K562 (cell line): ENCODE data around the gene DTX4. TPM values are rescaled to one million over a fixed set of nuclear protein-coding genes. Genes with fewer than 3 reads are reported as not detected.
A peak's percentile ranks its signal among the peaks of the same experiment; 100 is the strongest.

ENCODE experiments used
- ATAC-seq: fragments of 200-7000 bp; cut with Tn5 transposase; 3 replicates; pipeline ENCODE4 v1.9.1; 2020; ENCODE audit warnings: moderate library complexity
- BruUV-seq: library from RNA; stranded (reverse); fragments of 400-500 nt; replicated peaks from 2 replicates; lab custom pipeline; 2021; lab: Mats Ljungman, UMichigan
- CTCF ChIA-PET: fragments of 300-600 bp; formaldehyde crosslinking; extraction: SDS; loops from one replicate; lab custom pipeline; 2021; ENCODE audit warnings: low intra/inter-chr PET ratio; lab: Yijun Ruan, JAX
- POLR2A ChIA-PET: fragments of 300-600, 350-650 bp; sonication (Branson Sonifier 250); formaldehyde crosslinking; extraction: SDS; loops from one replicate; lab custom pipeline; 2021; ENCODE audit warnings: antibody characterized with exemption, inconsistent platforms; lab: Yijun Ruan, JAX
- DNase-seq, 4 experiments: peaks; one replicate each; pipeline versions ENCODE4 v3.0.0 to v3.0.0-alpha.2; 2011 to 2018; ENCODE audit warnings: low spot score in 3 of 4, mixed read lengths in 3 of 4; ENCODE audit errors: extremely low read depth in 1 of 4
- FAIRE-seq: peaks from 2 replicates; lab custom pipeline; 2011; peaks lifted over from hg19 to GRCh38; lab: Jason Lieb, UNC
- H2AFZ ChIP-seq: 2 replicates; pipeline ENCODE4 v1.6.0; 2011; ENCODE audit warnings: low read depth, low read length, control low read depth, inconsistent platforms
- H3K27ac ChIP-seq: fragments of 200-600 bp; 3 replicates; pipeline ENCODE4 v1.8.0; 2011; ENCODE audit warnings: low read depth, mild to moderate bottlenecking, control low read depth, inconsistent platforms, low read length, moderate library complexity, mixed read lengths; ENCODE audit errors: extremely low read depth
- H3K27me3 ChIP-seq, 2 experiments: fragments of 300-600 bp in 1 of 2; 2 replicates in 1 of 2; 3 replicates in 1 of 2; pipeline versions ENCODE4 v1.6.0 to v1.8.0; 2011; ENCODE audit warnings: inconsistent platforms in 2 of 2, low read length in 2 of 2, mild to moderate bottlenecking in 1 of 2, mixed read lengths in 1 of 2, moderate library complexity in 1 of 2; ENCODE audit not compliant: control insufficient read depth in 2 of 2, insufficient read depth in 2 of 2
- H3K36me3 ChIP-seq: fragments of 300-600 bp; 3 replicates; pipeline ENCODE4 v1.8.0; 2011; ENCODE audit warnings: mild to moderate bottlenecking, low read length, inconsistent platforms; ENCODE audit not compliant: control insufficient read depth, insufficient read depth
- H3K4me1 ChIP-seq, 2 experiments: fragments of 200-600 bp in 1 of 2; replicated peaks in 1 of 2; 2 replicates in 1 of 2; 3 replicates in 1 of 2; pipeline versions ENCODE4 v1.5.1 to v1.8.0; 2011; ENCODE audit warnings: inconsistent platforms in 2 of 2, low read length in 2 of 2, mild to moderate bottlenecking in 1 of 2, mixed read lengths in 1 of 2, moderate library complexity in 1 of 2; ENCODE audit not compliant: control insufficient read depth in 2 of 2, insufficient read depth in 2 of 2
- H3K4me2 ChIP-seq: 2 replicates; pipeline ENCODE4 v1.6.1; 2011; ENCODE audit warnings: low read length, control low read depth, inconsistent platforms, mixed read lengths; ENCODE audit not compliant: insufficient read depth
- H3K4me3 ChIP-seq: fragments of 200-600 bp; sonication (generic), shearing (Covaris generic); 2 replicates; pipeline ENCODE4 v1.5.1; 2016; ENCODE audit warnings: control low read depth, inconsistent platforms
- H3K79me2 ChIP-seq: fragments of 200-600 bp; 3 replicates; pipeline ENCODE4 v1.8.0; 2011; ENCODE audit warnings: low read length, inconsistent platforms; ENCODE audit not compliant: control insufficient read depth, insufficient read depth
- H3K9ac ChIP-seq, 2 experiments: 2 replicates each; pipeline versions ENCODE4 v1.6.0 to v1.6.1; 2011; ENCODE audit warnings: low read depth in 2 of 2, low read length in 2 of 2, control low read depth in 1 of 2, inconsistent platforms in 1 of 2, mild to moderate bottlenecking in 1 of 2, mixed read lengths in 1 of 2; ENCODE audit not compliant: insufficient read depth in 1 of 2
- H3K9me1 ChIP-seq: one replicate; pipeline ENCODE4 v1.6.0; 2011; ENCODE audit warnings: inconsistent platforms, mild to moderate bottlenecking, low read length, moderate library complexity; ENCODE audit not compliant: control insufficient read depth, insufficient read depth
- H3K9me3 ChIP-seq: replicated peaks from 2 replicates; pipeline ENCODE4 v1.5.1; 2011; ENCODE audit warnings: low read depth, low read length, inconsistent platforms; ENCODE audit not compliant: control insufficient read depth, insufficient read depth
- H4K20me1 ChIP-seq: replicated peaks from 2 replicates; pipeline ENCODE4 v1.6.1; 2011; ENCODE audit warnings: low read length, inconsistent platforms, mixed read lengths; ENCODE audit not compliant: control insufficient read depth, insufficient read depth
- ATF1 ChIP-seq, 2 experiments: fragments of 450-650 bp in 1 of 2; IDR thresholded peaks; 2 replicates each; pipeline ENCODE4 v1.6.1; 2016; ENCODE audit warnings: missing compliant biosample characterization in 1 of 2, missing genetic modification characterization in 1 of 2
- ATF2 ChIP-seq: sonication (generic); formaldehyde crosslinking; IDR thresholded peaks from 2 replicates; pipeline ENCODE4 v1.8.1; 2022; ENCODE audit warnings: missing genetic modification reagents
- CBX3 ChIP-seq, 2 experiments: IDR thresholded peaks; 1 replicate in 1 of 2; 2 replicates in 1 of 2; pipeline ENCODE4 v1.6.1; 2012; ENCODE audit warnings: inconsistent platforms in 2 of 2, low read length in 2 of 2, borderline replicate concordance in 1 of 2, control low read depth in 1 of 2
- CBX8 ChIP-seq: fragments of 200-600 bp; sonication (generic); IDR thresholded peaks from 2 replicates; pipeline ENCODE4 v1.6.1; 2012; ENCODE audit warnings: borderline replicate concordance, mixed run types, low read depth, mild to moderate bottlenecking, moderate library complexity, mixed read lengths, low read length, control low read depth, inconsistent platforms; ENCODE audit not compliant: poor library complexity, severe bottlenecking; ENCODE audit errors: extremely low read depth
- CEBPB ChIP-seq: fragments of 450-650 bp; IDR thresholded peaks from 2 replicates; pipeline ENCODE4 v1.6.1; 2016; ENCODE audit warnings: missing genetic modification characterization, missing compliant biosample characterization
- CEBPG ChIP-seq, 3 experiments: fragments of 200-800 bp in 1 of 3; sonication (Bioruptor generic) in 1 of 3; sonication (generic) in 1 of 3; formaldehyde crosslinking in 1 of 3; IDR thresholded peaks in 2 of 3; conservative IDR thresholded peaks in 1 of 3; 2 replicates each; pipeline versions ENCODE4 v1.6.1 to v1.8.0; 2016 to 2022; ENCODE audit warnings: missing compliant biosample characterization in 2 of 3, missing genetic modification characterization in 2 of 3, mild to moderate bottlenecking in 1 of 3, missing genetic modification reagents in 1 of 3
- CTCFL ChIP-seq: IDR thresholded peaks from 2 replicates; pipeline ENCODE4 v1.6.1; 2011; ENCODE audit warnings: borderline replicate concordance, low read depth, mild to moderate bottlenecking, moderate library complexity, low read length; ENCODE audit not compliant: insufficient read depth, poor library complexity, severe bottlenecking
- E2F1 ChIP-seq: sonication (generic); formaldehyde crosslinking; IDR thresholded peaks from 2 replicates; pipeline ENCODE4 v1.8.1; 2023; ENCODE audit warnings: mild to moderate bottlenecking, missing genetic modification reagents, moderate library complexity
- KLF6 ChIP-seq: fragments of 250-450 bp; sonication (Bioruptor Pico); IDR thresholded peaks from 2 replicates; pipeline ENCODE4 v1.4.0; 2020; ENCODE audit warnings: mild to moderate bottlenecking, moderate library complexity, borderline replicate concordance
- NCOR1 ChIP-seq: fragments of 450-650 bp; IDR thresholded peaks from 2 replicates; pipeline ENCODE4 v1.6.1; 2016; ENCODE audit warnings: mild to moderate bottlenecking, moderate library complexity
- TAF1 ChIP-seq: IDR thresholded peaks from 2 replicates; pipeline ENCODE4 v1.6.1; 2011; ENCODE audit warnings: mild to moderate bottlenecking, low read length, moderate library complexity; ENCODE audit not compliant: insufficient read depth, control insufficient read depth, severe bottlenecking; ENCODE audit errors: extremely low read depth
- ZNF695 ChIP-seq: fragments of 450-650 bp; formaldehyde crosslinking; IDR thresholded peaks from 2 replicates; pipeline ENCODE4 v1.4.0; 2020; ENCODE audit warnings: mild to moderate bottlenecking, moderate library complexity
- ZNF785 ChIP-seq: fragments of 250-450 bp; sonication (Bioruptor Pico); IDR thresholded peaks from 2 replicates; pipeline ENCODE4 v1.4.0; 2020; ENCODE audit warnings: mild to moderate bottlenecking
- ZSCAN32 ChIP-seq: fragments of 450-650 bp; formaldehyde crosslinking; IDR thresholded peaks from 2 replicates; pipeline ENCODE4 v1.4.0; 2020; ENCODE audit warnings: mild to moderate bottlenecking, moderate library complexity
- WGBS: fragments of 100-300 bp; shearing (Covaris generic); methylation state at CpG from one replicate; pipeline ENCODE4 v1.1.6; 2016; ENCODE audit warnings: low coverage, mixed read lengths; ENCODE audit not compliant: insufficient coverage; ENCODE audit errors: missing lambda C conversion rate; 5-methylcytosine and 5-hydroxymethylcytosine counted together
- in situ Hi-C: fragments of 300-500 bp; cut with MboI; formaldehyde crosslinking; loops from 4 replicates; pipeline ENCODE4 v1.15.0; 2018; ENCODE audit warnings: inconsistent platforms, mixed read lengths
- intact Hi-C: fragments of 100-400 bp; cut with micrococcal nuclease; formaldehyde crosslinking; loops from 2 replicates; pipeline ENCODE4 v1.14.2; 2022
- polyA plus RNA-seq, 8 experiments: library from polyadenylated mRNA; depleted of rRNA in 4 of 8; stranded (reverse) in 5 of 8; unstranded in 3 of 8; fragments of >200 nt; fragmentation: Nextera tagmentation in 2 of 8; fragmentation: Illumina TruSeq in 1 of 8; extraction: Ambion mirVana in 2 of 8; extraction: Trizol in 1 of 8; gene quantifications; 2 replicates each; pipeline versions ENCODE4 v1.2.1 to v1.2.3, GENCODE V29; 2011 to 2014; ENCODE audit warnings: inconsistent platforms in 1 of 8, missing spikeins in 1 of 8
- total RNA-seq, 7 experiments: library from RNA; depleted of rRNA in 6 of 7; stranded (reverse); fragments of >200 nt in 6 of 7; fragmentation: Illumina TruSeq in 2 of 7; extraction: Trizol in 2 of 7; gene quantifications; 2 replicates each; pipeline versions ENCODE4 v1.2.1 to v1.2.3, GENCODE V29; 2011 to 2021; ENCODE audit warnings: low replicate concordance in 1 of 7

DTX4 gene
- total and polyA plus RNA-seq, 9 of the 15 experiments (the other 6 are each of a cell fraction or from before 2014, with no cell fraction given), result 0.03 to 0.47 (median 0.04) TPM; not detected in 4

GRCh38 chr11:59145534-59145933 is 26.4 kb upstream of the DTX4 start:
- intact Hi-C loops, result loop anchor here (10.0 kb wide), 2 partner anchors 371 to 571 kb away; partner anchors contain the start of genes LPXN and ZFP91
- TF ChIP-seq ATF1 (CRISPR knock-in tag; IDR thresholded peaks at IDR 0.05) (no peak), ATF1 (tag; IDR thresholded peaks at IDR 0.05) (no peak), NCOR1 (no peak), ATF2 (CRISPR knock-in tag) (no peak), TAF1 (no peak), CEBPG (CRISPR knock-in tag; IDR thresholded peaks at IDR 0.05) (no peak), CEBPG (tag; conservative IDR thresholded peaks at IDR 0.05 in 1 of 2, IDR thresholded peaks at IDR 0.05 in 1 of 2) (peak; percentile 82 to 88), KLF6 (CRISPR knock-in tag) (no peak), CBX3 (IDR thresholded peaks at IDR 0.05; ENCODE audit: borderline replicate concordance in 1 of 2, low read length in 2 of 2) (no peak), CTCFL (no peak), ZNF785 (CRISPR knock-in tag) (no peak), CBX8 (no peak), CEBPB (tag) (peak; percentile 95), E2F1 (CRISPR knock-in tag) (no peak), ZNF695 (no peak), ZSCAN32 (CRISPR knock-in tag) (no peak)

More at GRCh38 chr11:59145534-59145933, 26.4 kb upstream of the DTX4 start:
- Histone ChIP-seq H3K9me3 (no peaks in the 10 kb centered on the region), H3K4me3 (peak overlapping the region; percentile 48), H2AFZ (peak overlapping the region; percentile 96; the same call in 1 of the 2 replicates), H3K9me1 (no peaks in the 10 kb centered on the region), H3K9ac (peak overlapping the region in 1 of 2 experiments; percentile 64; a peak in 2 of 4 replicates), H3K27me3 (no peaks in the 10 kb centered on the region), H3K4me2 (peak overlapping the region; percentile 85), H3K79me2 (peaks cover 7% of the 10 kb centered on the region; the same call in 1 of the 3 replicates), H3K27ac (no peak overlapping the region; the same call in 1 of the 3 replicates), H3K36me3 (peaks cover 19% of the 10 kb centered on the region; the same call in 1 of the 3 replicates), H3K4me1 (peaks cover 14 to 19% of the 10 kb centered on the region in 2 experiments), H4K20me1 (no peaks in the 10 kb centered on the region)
- in situ Hi-C loops, result loop anchor here (25.0 kb wide), 1 partner anchor 508 kb away; no protein-coding TSS in a partner anchor
- WGBS, result 43% methylated on average over 4 of the region's 4 CpGs
- TSS peak; percentile 35 for BruUV-seq
- ChIA-PET CTCF (no interaction called here), POLR2A (no interaction called here)
- ATAC-seq, result no peak
- no peak for FAIRE-seq
- DNase-seq, result no peak
